ENCODE measurements around the gene PHLDA1. TPM values are rescaled to one million over a fixed set of nuclear protein-coding genes. Genes with fewer than 3 reads are reported as not detected.

Gene PHLDA1
- total and polyA plus RNA-seq, 2 experiments from 2014 or later, result 11.7 to 21.6 TPM

DNA sequence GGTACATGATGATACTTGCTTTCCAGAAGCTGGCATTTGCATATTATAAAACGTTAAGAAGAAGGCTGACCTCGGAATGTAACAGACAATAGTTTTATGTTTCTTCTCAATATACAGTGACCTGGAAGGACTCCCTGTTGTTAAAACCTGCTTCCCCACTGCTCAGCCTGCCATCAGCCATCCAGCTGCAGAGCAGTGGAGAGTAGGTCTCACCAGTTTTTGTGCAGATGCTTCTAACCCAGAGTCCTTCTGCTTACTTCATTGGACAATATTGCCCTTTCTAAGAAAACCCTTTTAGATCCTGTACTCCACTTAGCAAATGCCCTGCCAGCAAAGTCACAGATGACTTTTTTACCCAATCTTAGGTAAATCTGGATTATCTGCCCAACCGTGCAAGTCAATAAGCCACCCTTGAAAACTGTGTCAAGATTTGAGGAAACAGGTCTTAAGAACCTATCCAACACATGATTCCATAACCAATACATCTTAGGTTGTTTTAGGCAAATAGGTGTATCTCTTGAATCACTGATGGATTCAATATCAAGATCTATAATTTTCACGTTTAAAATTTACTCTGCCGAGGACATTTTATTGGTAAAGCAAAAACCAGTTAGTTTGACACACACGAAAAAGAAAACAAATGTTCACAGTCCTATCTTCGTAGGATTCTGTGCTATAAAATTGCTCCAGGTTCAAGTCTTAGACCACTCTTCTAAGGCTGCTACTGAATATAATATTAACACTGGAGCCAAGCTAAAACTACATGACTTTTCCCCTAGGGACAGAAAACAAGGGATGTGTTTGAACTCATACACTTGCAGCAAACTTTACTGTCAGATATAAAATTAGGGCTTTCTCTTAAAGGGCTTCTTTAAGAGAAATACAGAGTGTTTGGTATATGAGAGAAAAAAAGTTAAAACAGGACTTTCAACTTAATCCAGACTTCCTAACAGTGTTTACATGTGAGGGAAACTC is 5.7 kb downstream of the PHLDA1 start:
- no peaks in the 10 kb centered on the region for H3K9me2 ChIP-seq (ENCODE audit: insufficient read depth)
- no peaks in the 10 kb centered on the region for H4K20me1 ChIP-seq (replicated peaks; ENCODE audit: insufficient read depth)
- H3K79me2 ChIP-seq (replicated peaks; ENCODE audit: insufficient read depth), result peaks cover 17% of the 10 kb centered on the region
- peaks cover 34% of the 10 kb centered on the region for H3K4me1 Mint-ChIP-seq
- peaks cover 31% of the 10 kb centered on the region for H3K36me3 Mint-ChIP-seq (ENCODE audit: low read depth)
- ATAC-seq, result peak; percentile 41
- H3K4me1 ChIP-seq (ENCODE audit: insufficient read depth), result peaks cover 26% of the 10 kb centered on the region
- H3K4me2 ChIP-seq, result no peak overlapping the region
- no peak overlapping the region for H2AFZ ChIP-seq
- H3K4me3 ChIP-seq, result no peak overlapping the region
- no peaks in the 10 kb centered on the region for H3F3A ChIP-seq (replicated peaks; ENCODE audit: low read depth)
- peaks cover 16% of the 10 kb centered on the region for H3K27me3 ChIP-seq (ENCODE audit: insufficient read depth)
- DNase-seq (ENCODE audit: low spot score), result no peak
- no peak overlapping the region; the same call in 2 of the 3 replicates for H3K4me3 Mint-ChIP-seq
- H3K36me3 ChIP-seq (ENCODE audit: insufficient read depth), result peaks cover 3% of the 10 kb centered on the region; the same call in 1 of the 2 replicates
- H3K27ac ChIP-seq (ENCODE audit: low read depth), result peak overlapping the region; percentile 40; the same call in 1 of the 2 replicates
- H3K27ac Mint-ChIP-seq, result no peak overlapping the region
- no peak for TF ChIP-seq EZH2phosphoT487 (IDR thresholded peaks at IDR 0.05; ENCODE audit: unreplicated experiment)
- no peak for TF ChIP-seq CREB1 (CRISPR knock-in tag; IDR thresholded peaks at IDR 0.05; ENCODE audit: low read depth)
- no peak for TF ChIP-seq ETS1 (IDR thresholded peaks at IDR 0.05)
- TF ChIP-seq, protein P1, sequence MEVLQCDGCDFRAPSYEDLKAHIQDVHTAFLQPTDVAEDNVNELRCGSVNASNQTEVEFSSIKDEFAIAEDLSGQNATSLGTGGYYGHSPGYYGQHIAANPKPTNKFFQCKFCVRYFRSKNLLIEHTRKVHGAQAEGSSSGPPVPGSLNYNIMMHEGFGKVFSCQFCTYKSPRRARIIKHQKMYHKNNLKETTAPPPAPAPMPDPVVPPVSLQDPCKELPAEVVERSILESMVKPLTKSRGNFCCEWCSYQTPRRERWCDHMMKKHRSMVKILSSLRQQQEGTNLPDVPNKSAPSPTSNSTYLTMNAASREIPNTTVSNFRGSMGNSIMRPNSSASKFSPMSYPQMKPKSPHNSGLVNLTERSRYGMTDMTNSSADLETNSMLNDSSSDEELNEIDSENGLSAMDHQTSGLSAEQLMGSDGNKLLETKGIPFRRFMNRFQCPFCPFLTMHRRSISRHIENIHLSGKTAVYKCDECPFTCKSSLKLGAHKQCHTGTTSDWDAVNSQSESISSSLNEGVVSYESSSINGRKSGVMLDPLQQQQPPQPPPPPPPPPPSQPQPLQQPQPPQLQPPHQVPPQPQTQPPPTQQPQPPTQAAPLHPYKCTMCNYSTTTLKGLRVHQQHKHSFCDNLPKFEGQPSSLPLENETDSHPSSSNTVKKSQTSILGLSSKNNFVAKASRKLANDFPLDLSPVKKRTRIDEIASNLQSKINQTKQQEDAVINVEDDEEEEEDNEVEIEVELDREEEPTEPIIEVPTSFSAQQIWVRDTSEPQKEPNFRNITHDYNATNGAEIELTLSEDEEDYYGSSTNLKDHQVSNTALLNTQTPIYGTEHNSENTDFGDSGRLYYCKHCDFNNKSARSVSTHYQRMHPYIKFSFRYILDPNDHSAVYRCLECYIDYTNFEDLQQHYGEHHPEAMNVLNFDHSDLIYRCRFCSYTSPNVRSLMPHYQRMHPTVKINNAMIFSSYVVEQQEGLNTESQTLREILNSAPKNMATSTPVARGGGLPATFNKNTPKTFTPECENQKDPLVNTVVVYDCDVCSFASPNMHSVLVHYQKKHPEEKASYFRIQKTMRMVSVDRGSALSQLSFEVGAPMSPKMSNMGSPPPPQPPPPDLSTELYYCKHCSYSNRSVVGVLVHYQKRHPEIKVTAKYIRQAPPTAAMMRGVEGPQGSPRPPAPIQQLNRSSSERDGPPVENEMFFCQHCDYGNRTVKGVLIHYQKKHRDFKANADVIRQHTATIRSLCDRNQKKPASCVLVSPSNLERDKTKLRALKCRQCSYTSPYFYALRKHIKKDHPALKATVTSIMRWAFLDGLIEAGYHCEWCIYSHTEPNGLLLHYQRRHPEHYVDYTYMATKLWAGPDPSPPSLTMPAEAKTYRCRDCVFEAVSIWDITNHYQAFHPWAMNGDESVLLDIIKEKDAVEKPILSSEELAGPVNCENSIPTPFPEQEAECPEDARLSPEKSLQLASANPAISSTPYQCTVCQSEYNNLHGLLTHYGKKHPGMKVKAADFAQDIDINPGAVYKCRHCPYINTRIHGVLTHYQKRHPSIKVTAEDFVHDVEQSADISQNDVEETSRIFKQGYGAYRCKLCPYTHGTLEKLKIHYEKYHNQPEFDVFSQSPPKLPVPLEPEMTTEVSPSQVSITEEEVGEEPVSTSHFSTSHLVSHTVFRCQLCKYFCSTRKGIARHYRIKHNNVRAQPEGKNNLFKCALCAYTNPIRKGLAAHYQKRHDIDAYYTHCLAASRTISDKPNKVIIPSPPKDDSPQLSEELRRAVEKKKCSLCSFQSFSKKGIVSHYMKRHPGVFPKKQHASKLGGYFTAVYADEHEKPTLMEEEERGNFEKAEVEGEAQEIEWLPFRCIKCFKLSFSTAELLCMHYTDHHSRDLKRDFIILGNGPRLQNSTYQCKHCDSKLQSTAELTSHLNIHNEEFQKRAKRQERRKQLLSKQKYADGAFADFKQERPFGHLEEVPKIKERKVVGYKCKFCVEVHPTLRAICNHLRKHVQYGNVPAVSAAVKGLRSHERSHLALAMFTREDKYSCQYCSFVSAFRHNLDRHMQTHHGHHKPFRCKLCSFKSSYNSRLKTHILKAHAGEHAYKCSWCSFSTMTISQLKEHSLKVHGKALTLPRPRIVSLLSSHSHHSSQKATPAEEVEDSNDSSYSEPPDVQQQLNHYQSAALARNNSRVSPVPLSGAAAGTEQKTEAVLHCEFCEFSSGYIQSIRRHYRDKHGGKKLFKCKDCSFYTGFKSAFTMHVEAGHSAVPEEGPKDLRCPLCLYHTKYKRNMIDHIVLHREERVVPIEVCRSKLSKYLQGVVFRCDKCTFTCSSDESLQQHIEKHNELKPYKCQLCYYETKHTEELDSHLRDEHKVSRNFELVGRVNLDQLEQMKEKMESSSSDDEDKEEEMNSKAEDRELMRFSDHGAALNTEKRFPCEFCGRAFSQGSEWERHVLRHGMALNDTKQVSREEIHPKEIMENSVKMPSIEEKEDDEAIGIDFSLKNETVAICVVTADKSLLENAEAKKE (CRISPR knock-in tag; IDR thresholded peaks at IDR 0.05), result no peak
- no peak for TF ChIP-seq NANOG (IDR thresholded peaks at IDR 0.05; ENCODE audit: borderline replicate concordance)
- no peak for TF ChIP-seq ZNF331 (CRISPR knock-in tag; IDR thresholded peaks at IDR 0.05; ENCODE audit: low read depth)
- no peak for TF ChIP-seq ZNF114 (CRISPR knock-in tag; IDR thresholded peaks at IDR 0.05)
- peaks cover 3% of the 10 kb centered on the region; the same call in 1 of the 3 replicates for H3K9me3 Mint-ChIP-seq
- peaks cover 7% of the 10 kb centered on the region for H3K27me3 Mint-ChIP-seq (ENCODE audit: insufficient read depth, low read depth, poor library complexity)
